NCI-H146 (cell line): ENCODE results near the gene FBXW12.
"Not testable (repeated sequence)": the region's sequence is repeated elsewhere in the genome, so short reads cannot be mapped to it uniquely, and the experiment has no call there.

ENCODE experiments used
- DNase-seq: peaks from one replicate; lab custom pipeline; 2025; lab: John Stamatoyannopoulos, UW

The FBXW12 gene

DNA sequence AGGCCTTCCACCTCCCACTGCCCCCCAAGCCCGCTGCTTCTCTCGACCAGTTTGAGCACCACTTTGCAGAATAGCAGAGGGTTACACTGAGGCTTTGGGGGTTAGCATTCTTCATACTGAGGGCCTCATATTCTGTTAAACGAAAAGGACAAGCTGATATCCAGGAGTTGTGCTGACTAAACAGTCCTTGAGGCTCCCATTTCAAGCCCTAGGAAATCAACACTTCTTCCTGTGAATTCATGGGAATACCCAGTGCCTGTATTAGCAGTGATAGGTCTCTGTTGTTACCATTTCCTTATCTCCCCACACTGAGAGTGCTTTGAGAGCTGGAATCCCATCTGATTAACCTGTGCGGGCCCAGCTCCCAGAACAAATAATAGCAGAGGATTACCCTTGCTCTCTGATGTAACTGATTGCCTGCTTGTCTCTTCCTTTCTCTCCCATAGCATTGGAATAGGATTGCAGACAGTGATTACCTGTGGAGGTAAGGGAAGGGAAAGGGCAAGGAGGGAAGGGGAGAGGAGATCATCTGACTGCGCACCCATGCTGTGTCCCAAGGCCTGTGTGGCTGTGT lies 930 bp downstream of the FBXW12 start:
- no peak for DNase-seq

GRCh38 chr3:48387634-48388033 lies 15.6 kb downstream of the FBXW12 start:
- DNase-seq = no peak

GRCh38 chr3:48388966-48389365 lies 16.9 kb downstream of the FBXW12 start:
- no peak for DNase-seq

DNA sequence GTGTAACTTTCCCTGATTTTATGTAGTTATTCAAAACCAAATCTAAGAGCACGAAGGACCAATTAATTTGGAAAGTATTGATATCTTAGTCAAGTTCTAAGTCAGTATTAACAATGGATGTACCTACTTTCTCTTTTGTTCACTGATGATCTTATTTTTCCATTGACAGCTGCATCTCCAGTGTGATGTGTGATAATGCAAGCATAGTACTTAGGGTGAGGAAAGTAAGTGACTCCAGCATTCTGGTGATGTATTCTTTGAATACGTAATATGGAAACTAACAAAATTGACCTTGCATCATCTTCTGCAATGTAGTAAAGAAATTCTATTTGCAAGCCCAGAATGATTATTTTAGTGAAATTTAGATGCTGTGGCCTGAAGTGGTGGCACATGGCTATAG lies 22.4 kb downstream of the FBXW12 start:
- DNase-seq = no peak

DNA sequence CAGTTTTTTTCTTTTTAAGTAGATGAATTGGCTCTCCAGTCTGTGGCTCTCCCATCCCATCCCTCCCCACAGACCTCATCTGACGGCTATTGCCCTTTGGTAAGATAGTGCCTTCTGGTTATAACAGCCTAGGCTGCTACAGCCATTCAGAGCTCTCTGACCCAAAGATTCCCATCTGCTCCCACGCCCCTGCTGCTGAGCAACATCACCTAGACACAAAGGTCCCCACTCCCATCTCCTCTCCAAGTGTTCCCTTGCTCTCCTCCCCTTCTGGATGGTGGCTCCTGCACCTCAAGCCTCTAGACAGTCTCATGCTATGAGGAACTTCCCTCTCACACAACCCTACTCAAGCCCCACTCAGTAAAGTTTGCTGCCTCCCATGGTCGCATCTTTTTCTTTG lies 23.7 kb downstream of the FBXW12 start:
- DNase-seq = no peak

- DNase-seq = no peak
These were observed 26.0 kb downstream of the FBXW12 start for GRCh38 chr3:48397767-48398681.

DNA sequence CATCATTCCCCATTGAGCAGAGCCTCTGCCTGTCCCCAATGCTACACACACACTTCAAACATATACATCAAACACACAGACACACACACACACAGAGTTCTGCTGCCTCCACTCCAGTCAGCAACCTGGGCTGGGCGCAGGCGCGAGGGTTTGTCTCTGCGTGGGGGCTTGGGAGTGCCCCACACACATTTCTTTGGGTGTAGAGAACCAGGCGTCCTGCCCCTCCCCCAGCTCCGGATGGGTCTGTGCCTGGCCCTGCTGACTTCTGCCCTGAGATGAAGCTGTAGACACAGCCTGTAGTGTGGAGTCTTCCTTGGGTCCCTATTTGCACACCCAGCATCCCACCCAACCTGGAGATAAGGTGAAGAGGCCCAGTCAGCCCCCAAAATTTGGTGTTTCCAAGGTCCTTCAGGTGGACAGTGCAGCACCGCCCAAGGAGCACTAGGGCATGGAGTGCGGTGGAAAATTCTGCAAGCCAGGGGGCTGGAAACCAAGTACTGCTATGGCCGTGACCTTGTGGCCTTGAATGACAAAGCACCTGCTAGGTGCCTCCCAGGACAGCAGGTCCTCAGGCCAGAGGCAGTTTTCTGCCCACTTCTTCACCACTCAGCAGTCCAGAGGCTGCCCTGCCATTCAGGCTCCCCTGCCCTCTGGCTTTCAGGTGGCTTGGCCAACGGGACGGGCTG lies 26.8 kb downstream of the FBXW12 start:
- no peak for DNase-seq

DNA sequence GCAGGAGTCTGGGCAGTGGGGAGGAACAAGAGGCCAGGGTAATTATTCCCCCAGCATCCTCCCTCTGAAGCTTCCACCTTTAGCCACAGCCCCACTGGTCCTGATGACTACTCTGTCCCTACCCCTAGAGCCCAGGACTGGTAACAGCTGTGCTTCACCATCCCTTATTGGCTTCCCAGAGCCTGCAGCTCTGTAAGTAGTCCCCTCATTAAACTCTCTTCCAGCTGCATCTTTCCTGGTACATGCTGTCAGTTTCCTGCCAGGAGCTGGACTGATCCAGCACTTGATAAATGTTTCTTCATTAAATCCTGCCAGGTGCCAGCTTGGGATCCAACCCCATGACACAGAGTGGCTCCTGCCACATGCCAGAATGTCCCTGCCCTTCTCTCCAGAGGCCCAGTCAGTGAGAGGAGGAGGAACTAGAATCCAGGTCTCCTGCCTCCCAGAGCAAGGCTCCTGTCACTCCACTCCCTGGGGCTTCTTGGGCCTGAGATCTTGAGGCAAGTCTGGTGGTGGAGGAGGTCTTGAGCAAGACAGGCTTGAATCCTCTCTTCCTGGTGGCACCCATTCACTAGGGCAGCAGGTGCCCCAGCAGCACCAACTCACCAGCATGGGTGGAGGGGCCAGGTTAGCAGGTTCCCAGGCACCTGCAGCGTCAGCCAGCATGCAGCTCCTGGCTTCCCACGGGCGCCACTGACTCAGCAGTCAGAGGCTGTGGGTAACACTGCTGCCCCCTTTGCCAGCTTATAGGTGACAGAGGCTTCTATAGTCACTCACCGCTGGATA lies 27.6 kb downstream of the FBXW12 start:
- no peak for DNase-seq

DNA sequence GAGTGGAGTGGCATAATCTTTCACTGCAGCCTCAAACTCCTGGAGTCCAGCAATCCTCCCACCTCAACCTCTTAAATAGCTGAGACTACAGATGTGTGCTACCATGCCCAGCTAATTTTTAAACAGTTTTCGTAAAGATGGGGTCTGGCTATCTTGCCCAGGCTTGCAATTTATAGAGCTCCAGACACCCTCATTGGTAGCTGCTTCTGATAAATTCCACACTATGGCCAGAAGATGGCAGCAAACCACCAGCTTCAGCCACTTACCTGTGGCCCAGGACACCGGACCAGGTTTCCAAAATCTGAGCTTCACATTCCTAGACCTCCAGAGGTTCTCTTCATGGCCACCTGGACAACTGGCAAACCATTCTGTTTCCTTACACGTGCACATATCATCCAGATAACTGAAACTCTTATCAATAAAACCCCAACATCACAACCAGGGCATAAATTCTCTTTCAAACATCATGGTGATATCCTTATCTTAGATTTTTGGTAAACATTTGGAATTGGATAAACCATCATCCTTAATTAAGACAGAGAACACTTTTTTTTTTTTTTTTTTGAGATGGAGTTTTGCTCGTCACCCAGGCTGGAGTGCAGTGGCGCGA lies 28.9 kb downstream of the FBXW12 start:
- peak; percentile 34 for DNase-seq

DNA sequence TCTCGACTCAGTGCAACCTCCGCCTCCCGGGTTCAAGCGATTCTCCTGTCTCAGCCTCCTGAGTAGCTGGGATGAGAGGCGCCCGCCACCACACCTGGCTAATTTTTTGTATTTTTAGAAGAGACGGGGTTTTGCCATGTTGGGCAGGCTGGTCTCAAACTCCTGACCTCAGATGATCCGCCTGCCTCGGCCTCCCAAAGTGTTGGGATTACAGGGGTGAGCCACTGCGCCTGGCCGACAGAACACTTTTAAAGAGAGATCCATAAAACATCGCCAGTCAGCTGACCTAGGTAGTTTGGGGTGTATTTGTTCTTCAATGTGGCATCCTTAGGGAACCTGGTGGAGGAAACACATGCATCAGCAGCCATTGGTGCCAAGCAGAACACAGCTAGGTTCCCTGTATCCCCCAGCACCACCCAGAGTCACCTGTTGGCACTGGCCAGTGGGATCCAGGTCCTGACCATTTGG lies 29.4 kb downstream of the FBXW12 start:
- not testable (repeated sequence) for DNase-seq

- no peak for DNase-seq
These were observed 30.3 kb downstream of the FBXW12 start for GRCh38 chr3:48402281-48402732.

- DNase-seq = no peak
These were observed 30.9 kb downstream of the FBXW12 start for GRCh38 chr3:48402907-48403306.

- no peak for DNase-seq
These were observed 31.8 kb downstream of the FBXW12 start for GRCh38 chr3:48403533-48404439.

DNA sequence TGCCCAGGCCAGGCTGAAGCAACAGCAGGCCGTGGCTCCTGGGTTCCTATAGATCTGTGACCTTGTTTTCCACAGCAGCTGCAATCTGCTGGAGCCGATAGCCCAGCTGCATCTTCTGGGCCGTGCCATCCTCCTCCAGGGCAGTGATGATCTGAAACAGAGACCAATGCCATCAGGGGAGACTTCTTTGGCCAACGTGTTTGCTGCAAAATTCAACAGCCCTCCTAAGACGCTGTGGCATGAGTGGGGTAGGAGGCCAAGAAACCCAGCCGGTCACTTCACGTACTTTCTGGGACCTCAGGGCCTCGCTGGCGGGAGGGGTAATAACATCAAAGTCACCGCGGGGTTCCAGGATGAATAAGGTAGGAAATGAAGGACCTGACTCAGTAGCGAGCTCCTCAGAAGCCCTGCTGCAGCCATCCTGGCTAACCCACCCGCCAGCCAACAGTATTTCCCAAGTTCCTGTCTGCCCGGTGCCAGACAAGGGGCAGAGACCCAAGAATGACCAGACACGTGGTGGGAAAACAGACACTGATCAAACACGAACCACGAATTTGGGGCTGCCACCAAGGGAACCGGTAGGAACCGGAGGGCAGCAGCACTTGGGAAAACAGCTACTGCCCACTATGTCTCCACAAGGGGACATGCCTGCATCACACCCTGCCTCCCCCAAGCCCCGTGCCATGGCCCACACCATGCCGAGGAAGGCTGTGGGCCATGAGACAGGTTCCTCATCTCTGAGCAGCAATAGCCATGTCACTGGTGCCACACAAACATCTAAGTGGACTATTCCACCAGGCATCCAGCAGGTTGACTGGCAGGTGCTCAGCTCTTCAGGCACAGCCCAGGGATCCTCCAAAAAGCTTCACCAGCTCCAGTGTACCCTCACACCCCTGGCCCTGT lies 32.7 kb downstream of the FBXW12 start:
- no peak for DNase-seq

DNA sequence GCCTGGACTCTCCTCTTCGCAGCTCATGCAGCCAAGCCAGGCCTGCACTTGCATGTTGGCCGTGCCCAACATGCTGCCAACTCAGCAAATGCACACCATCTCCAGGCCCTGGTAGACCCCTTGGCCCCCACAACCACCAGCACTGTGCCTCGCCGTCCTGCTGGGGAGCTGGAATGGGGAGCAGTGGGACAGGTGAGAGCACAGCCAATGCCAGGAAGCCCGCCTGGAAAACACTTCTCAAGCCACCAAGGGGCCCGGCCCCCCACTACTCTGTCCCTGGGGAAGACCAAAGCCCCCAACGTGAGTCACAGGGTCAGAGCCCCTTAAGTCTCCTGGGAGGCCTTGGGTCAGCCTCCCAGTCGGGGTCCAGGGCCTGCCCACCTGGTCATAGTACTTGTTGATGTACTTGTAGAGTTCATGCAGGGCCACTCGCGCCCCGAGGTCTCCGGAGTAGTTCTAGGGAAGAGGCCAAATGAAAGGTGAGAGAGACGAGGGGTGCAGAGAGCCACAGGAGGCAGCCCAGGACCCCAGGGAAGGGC lies 33.4 kb downstream of the FBXW12 start:
- DNase-seq = no peak

DNA sequence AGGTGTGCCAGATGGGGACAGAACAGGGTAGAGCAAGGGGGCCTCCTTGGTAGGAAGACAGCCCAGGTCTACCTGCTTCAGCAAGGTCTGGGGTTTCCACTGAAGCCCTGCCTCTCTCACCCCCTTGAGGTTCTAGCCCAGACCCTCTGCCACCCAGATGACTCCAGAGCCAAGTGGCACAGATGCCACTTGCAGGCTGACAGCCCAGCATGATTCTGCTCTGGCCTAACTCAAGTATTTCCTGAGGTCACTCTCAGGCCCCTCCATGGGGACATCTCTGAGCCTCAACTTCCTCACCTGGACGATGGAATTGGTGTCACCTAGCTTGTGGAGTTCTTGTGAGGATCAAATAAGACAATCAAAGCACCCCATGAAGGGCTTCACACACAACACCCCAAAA lies 34.0 kb downstream of the FBXW12 start:
- no peak for DNase-seq

GRCh38 chr3:48406443-48407431 lies 34.7 kb downstream of the FBXW12 start:
- no peak for DNase-seq

- DNase-seq = no peak
These were observed 35.6 kb downstream of the FBXW12 start for GRCh38 chr3:48407542-48408099.
